Measurements from ENCODE around the gene AWAT1.
"Not testable (repeated sequence)": the region's sequence is repeated elsewhere in the genome, so short reads cannot be mapped to it uniquely, and the experiment has no call there.

Gene AWAT1

GRCh38 chrX:70234355-70234754, at the start of gene AWAT1:
Gene AWAT1 (plus strand): TSS chrX:70234655. CDS start chrX:70234696, 41 bp downstream.
- DNase-seq (ENCODE audit: low spot score), result no peak

- DNase-seq (ENCODE audit: low spot score), result no peak
These were observed 44.2 kb upstream of the AWAT1 start for GRCh38 chrX:70190225-70190624.

- DNase-seq (ENCODE audit: low spot score), result peak; percentile 26
These were observed 37.3 kb upstream of the AWAT1 start for GRCh38 chrX:70196961-70197720.

GRCh38 chrX:70201732-70202131, 32.7 kb upstream of the AWAT1 start:
- DNase-seq (ENCODE audit: low spot score), result no peak

GRCh38 chrX:70208479-70208878, 26.0 kb upstream of the AWAT1 start:
- DNase-seq (ENCODE audit: low spot score), result no peak

GRCh38 chrX:70209570-70209969, 24.9 kb upstream of the AWAT1 start:
- not testable (repeated sequence) for DNase-seq (ENCODE audit: low spot score)

- no peak for DNase-seq (ENCODE audit: low spot score)
These were observed 14.3 kb upstream of the AWAT1 start for GRCh38 chrX:70219938-70220764.

GRCh38 chrX:70226048-70226447, 8.4 kb upstream of the AWAT1 start:
- no peak for DNase-seq (ENCODE audit: low spot score)

GRCh38 chrX:70226687-70227086, 7.8 kb upstream of the AWAT1 start:
- no peak for DNase-seq (ENCODE audit: low spot score)

- no peak for DNase-seq (ENCODE audit: low spot score)
These were observed 2.8 kb upstream of the AWAT1 start for GRCh38 chrX:70231666-70232065.

- no peak for DNase-seq (ENCODE audit: low spot score)
These were observed 6.3 kb downstream of the AWAT1 start for GRCh38 chrX:70240751-70241150.

GRCh38 chrX:70241501-70241900, 7.0 kb downstream of the AWAT1 start:
- no peak for DNase-seq (ENCODE audit: low spot score)

- DNase-seq (ENCODE audit: low spot score), result not testable (repeated sequence)
These were observed 9.1 kb downstream of the AWAT1 start for GRCh38 chrX:70243601-70244000.

- DNase-seq (ENCODE audit: low spot score), result no peak
These were observed 10.4 kb downstream of the AWAT1 start for GRCh38 chrX:70244881-70245280.

GRCh38 chrX:70247252-70247651, 12.8 kb downstream of the AWAT1 start:
- no peak for DNase-seq (ENCODE audit: low spot score)

GRCh38 chrX:70252491-70252890, 18.0 kb downstream of the AWAT1 start:
- DNase-seq (ENCODE audit: low spot score), result no peak

- no peak for DNase-seq (ENCODE audit: low spot score)
These were observed 19.1 kb downstream of the AWAT1 start for GRCh38 chrX:70253377-70254062.

GRCh38 chrX:70254063-70254400, 19.6 kb downstream of the AWAT1 start:
- no peak for DNase-seq (ENCODE audit: low spot score)

- DNase-seq (ENCODE audit: low spot score), result no peak
These were observed 20.5 kb downstream of the AWAT1 start for GRCh38 chrX:70254909-70255308.

- no peak for DNase-seq (ENCODE audit: low spot score)
These were observed 21.0 kb downstream of the AWAT1 start for GRCh38 chrX:70255452-70255851.

GRCh38 chrX:70257423-70258288, 23.2 kb downstream of the AWAT1 start:
- no peak for DNase-seq (ENCODE audit: low spot score)

- DNase-seq (ENCODE audit: low spot score), result no peak
These were observed 25.6 kb downstream of the AWAT1 start, which contains the start of gene P2RY4 for GRCh38 chrX:70260104-70260503. Gene P2RY4 (minus strand): TSS chrX:70260204. CDS start chrX:70259624, 580 bp downstream.
